Measurements from ENCODE around the gene GPC5.
A peak's percentile ranks its signal among the peaks of the same experiment; 100 is the strongest.
"Not testable (repeated sequence)": the region's sequence is repeated elsewhere in the genome, so short reads cannot be mapped to it uniquely, and the experiment has no call there.

The GPC5 gene

DNA sequence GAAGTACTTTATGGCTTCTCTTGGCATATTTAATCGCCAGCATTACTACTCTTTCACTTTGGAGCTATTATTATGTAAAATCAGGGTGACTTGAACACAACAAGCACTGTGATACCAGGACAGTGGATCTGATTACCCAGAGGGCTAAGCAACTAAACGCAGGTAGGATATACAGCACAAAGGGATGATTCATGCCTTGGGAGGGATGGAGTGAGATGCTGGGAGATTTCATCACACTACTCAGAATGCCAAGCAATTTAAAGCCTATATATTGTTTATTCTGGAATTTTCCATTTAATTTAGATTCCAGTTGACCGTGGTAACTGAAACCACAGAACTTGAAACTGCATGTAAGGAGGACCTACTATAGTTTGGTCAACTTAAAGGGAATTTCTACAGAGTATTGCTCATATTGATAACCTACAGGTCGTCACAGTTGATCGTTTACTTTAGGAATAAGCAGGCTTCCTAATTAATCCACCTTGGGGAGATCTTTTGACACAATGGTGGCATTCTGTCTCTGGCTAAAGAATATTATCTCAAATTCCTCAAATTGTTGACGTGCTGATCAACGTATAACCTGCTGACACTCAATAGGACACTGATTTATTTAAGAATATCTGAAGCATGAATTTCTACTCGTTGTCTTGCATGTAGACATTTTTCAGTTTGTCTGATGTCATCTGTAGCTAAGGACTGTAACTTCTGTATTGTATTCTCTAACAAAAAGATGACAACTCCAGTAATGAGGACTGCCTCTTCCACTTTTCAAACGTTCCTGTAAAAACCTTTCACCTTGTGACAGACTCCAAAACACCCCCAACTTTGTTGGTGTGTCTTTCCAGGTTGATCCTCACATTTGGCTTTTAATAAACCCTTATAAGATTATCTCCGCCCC is 254.2 kb downstream of the GPC5 start:
- Mint-ChIP-seq H3K4me3 (no peak overlapping the region), H3K27ac (no peak overlapping the region), H3K27me3 (no peaks in the 10 kb centered on the region), H3K9me3 (peaks cover 0 to 7% of the 10 kb centered on the region in 2 donors), H3K4me1 (no peaks in the 10 kb centered on the region)
- ATAC-seq = no peak
- DNase-seq = no peak

- Mint-ChIP-seq H3K27me3 (no peaks in the 10 kb centered on the region), H3K4me1 (no peaks in the 10 kb centered on the region), H3K9me3 (peaks cover 0 to 7% of the 10 kb centered on the region in 2 donors), H3K4me3 (no peak overlapping the region), H3K27ac (no peak overlapping the region)
- DNase-seq (no peak), ATAC-seq (no peak)
Observed at GRCh38 chr13:91655731-91656130, 257.3 kb downstream of the GPC5 start.

DNA sequence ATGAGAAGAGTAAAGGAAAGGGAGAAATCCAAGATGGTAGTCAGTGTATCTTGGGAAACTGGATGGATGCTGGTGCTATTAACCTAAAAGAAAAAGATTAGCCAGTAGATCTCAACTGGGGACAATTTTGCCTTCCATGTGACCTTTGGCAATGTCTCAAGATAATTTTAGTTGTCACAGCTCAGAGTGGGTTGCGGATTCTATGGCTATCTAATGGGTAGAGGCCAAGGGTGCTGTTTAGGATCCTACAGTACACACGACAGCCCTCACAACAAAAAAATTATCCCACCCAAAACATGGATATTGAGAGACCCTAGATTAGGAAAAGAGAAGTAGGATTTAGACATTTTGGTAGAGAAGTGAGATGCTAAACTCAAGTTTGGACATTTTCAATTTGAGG is 258.9 kb downstream of the GPC5 start:
- peaks cover 0 to 7% of the 10 kb centered on the region in 2 donors for H3K9me3 Mint-ChIP-seq
- no peak for ATAC-seq
- DNase-seq = no peak
- H3K27ac Mint-ChIP-seq = no peak overlapping the region
- H3K4me3 Mint-ChIP-seq = no peak overlapping the region
- H3K4me1 Mint-ChIP-seq = no peaks in the 10 kb centered on the region
- no peaks in the 10 kb centered on the region for H3K27me3 Mint-ChIP-seq

- Mint-ChIP-seq H3K4me3 (no peak overlapping the region), H3K27ac (no peak overlapping the region), H3K9me3 (peaks cover 0 to 7% of the 10 kb centered on the region in 2 donors), H3K27me3 (no peaks in the 10 kb centered on the region), H3K4me1 (no peaks in the 10 kb centered on the region)
- DNase-seq (no peak), ATAC-seq (no peak)
Observed at GRCh38 chr13:91659256-91660075, 261.0 kb downstream of the GPC5 start.

DNA sequence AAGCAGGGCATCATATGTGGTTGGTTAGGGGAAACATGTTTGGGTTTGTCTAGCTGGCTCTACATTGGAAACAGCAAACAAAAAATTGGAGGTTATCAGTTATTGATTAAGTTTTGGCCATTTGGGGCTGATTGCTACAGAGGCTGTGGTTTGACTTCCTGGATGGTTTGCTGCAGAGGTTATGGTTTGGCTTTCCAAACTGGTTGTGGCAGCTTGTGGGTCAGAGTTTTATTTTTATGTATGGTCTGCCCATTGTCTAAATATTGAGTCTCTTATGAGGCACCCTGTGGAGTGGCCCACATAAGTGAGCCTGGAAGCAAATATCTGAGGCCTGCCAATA is 261.6 kb downstream of the GPC5 start:
- DNase-seq = no peak
- Mint-ChIP-seq H3K27ac (no peak overlapping the region), H3K27me3 (no peaks in the 10 kb centered on the region), H3K4me1 (no peaks in the 10 kb centered on the region), H3K4me3 (no peak overlapping the region), H3K9me3 (peaks cover 0 to 7% of the 10 kb centered on the region in 2 donors)
- no peak for ATAC-seq

DNA sequence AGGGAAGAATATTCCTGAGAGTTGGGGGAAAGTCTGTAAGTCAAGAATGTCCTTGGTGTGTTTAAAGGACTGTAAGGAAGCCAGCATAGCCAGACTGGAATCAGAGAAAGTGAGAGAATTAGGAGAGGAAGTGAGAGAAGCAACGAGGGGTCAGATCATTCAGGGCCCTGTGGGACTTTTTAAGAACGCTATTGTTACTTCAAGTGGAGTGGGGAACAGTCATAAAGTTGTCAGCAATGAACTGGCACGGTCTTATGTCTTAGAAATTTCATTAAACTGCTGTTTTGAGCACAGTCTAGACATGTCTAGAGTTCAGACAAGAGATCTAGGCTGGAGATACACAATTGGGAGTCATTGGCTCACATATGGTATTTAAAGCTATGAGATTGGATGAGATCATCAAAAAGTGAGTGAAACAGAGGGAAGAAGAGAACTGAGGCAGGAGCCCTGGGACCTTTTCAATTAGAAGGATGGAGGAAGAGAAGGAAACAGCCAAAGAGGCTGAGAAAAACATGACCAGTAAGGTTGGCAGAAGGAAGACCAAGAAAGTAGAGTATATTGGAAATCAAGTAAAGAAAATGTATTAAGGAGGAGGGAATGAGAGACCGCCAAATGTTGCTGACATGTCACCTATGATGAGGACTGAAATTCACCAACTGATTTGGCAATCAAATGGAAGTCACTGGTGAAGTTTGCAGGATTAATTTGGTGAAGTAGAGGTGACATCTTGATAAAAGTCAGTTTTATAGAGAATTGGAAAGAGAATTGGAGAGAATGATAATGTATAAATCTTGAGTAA is 263.5 kb downstream of the GPC5 start:
- DNase-seq = no peak
- no peak overlapping the region for H3K4me3 Mint-ChIP-seq
- H3K27me3 Mint-ChIP-seq = no peaks in the 10 kb centered on the region
- H3K9me3 Mint-ChIP-seq = peaks cover 0 to 5% of the 10 kb centered on the region in 2 donors
- ATAC-seq = no peak
- H3K4me1 Mint-ChIP-seq = no peaks in the 10 kb centered on the region
- H3K27ac Mint-ChIP-seq = no peak overlapping the region

- no peak for DNase-seq
- Mint-ChIP-seq H3K27me3 (no peaks in the 10 kb centered on the region), H3K4me3 (no peak overlapping the region), H3K4me1 (no peaks in the 10 kb centered on the region), H3K9me3 (no peaks in the 10 kb centered on the region), H3K27ac (no peak overlapping the region)
- ATAC-seq = no peak
Observed at GRCh38 chr13:91664039-91664438, 265.6 kb downstream of the GPC5 start.

DNA sequence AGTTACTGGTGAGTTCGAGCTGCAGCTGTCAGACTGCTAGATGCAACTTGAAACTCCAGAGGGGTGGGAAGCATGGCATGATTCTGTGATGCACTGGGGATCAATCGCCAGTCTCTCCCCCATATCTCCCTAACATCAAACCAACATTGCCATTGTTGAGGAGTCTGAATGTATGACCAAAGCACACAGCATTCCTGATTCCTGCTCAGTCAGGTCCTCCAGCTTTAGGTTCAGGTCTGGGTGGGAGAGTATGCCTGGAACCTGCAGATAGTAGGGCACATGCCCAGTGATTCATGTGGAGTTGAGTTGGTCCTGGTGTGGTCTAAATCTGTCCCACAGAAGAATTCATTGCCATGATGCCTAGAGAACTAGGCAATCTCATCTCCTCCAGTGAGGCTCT is 269.1 kb downstream of the GPC5 start:
- no peak overlapping the region for H3K4me3 Mint-ChIP-seq
- DNase-seq (no peak), ATAC-seq (no peak)
- H3K27me3 Mint-ChIP-seq = no peaks in the 10 kb centered on the region
- no peaks in the 10 kb centered on the region for H3K9me3 Mint-ChIP-seq
- no peak overlapping the region for H3K27ac Mint-ChIP-seq
- no peaks in the 10 kb centered on the region for H3K4me1 Mint-ChIP-seq

DNA sequence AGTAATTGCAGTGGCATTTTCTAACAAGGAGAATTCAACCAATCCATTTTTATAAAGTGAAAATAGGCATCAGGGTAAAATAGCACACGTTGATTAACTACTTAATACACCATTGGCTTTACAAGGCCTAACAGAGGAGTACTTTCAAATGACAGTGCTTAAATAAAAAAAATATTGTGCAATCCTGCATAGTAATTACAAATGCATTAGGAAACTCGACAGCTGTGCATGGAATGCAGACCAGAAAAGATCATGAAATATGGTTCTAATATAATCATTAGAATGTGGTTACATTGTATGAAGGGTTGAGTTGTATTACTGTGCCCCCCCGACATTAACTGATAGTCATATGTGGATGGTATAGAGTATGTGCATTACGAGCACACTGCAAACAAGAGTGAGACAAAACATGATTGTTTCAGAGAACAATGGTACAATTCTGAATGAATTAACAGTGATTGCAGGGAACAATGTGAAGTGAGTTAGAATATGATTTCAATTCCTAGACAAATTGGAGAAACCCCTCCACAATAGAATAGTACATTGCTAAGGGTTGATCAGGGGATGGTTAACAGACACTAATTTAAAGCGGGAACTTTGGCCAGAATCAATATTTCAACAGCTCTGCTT is 270.6 kb downstream of the GPC5 start:
- Mint-ChIP-seq H3K4me1 (no peaks in the 10 kb centered on the region), H3K27ac (no peak overlapping the region), H3K4me3 (no peak overlapping the region), H3K9me3 (no peaks in the 10 kb centered on the region), H3K27me3 (no peaks in the 10 kb centered on the region)
- no peak for DNase-seq
- ATAC-seq = no peak

DNA sequence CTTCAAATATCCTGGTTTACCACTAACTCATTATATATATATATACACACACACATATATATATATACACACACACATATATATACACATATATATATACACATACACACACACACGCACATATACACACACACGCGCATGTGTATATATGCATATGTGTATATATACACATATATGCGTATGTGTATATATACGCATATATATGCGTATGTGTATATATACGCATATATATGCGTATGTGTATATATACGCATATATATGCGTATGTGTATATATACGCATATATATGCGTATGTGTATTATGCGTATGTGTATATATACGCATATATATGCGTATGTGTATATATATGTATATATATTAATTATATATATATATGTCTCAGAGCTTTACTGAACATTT is 275.9 kb downstream of the GPC5 start:
- ATAC-seq, H3K4me3 Mint-ChIP-seq, DNase-seq, H3K27ac Mint-ChIP-seq, H3K9me3 Mint-ChIP-seq, H3K4me1 Mint-ChIP-seq, H3K27me3 Mint-ChIP-seq: not testable (repeated sequence)

- peaks cover 6% of the 10 kb centered on the region for H3K27me3 Mint-ChIP-seq
- ATAC-seq (no peak), DNase-seq (no peak)
- H3K4me3 Mint-ChIP-seq = no peak overlapping the region
- no peaks in the 10 kb centered on the region for H3K9me3 Mint-ChIP-seq
- no peaks in the 10 kb centered on the region for H3K4me1 Mint-ChIP-seq
- peak overlapping the region in 1 of 2 donors; percentile 49 for H3K27ac Mint-ChIP-seq
Observed at GRCh38 chr13:91684746-91685145, 286.3 kb downstream of the GPC5 start.

DNA sequence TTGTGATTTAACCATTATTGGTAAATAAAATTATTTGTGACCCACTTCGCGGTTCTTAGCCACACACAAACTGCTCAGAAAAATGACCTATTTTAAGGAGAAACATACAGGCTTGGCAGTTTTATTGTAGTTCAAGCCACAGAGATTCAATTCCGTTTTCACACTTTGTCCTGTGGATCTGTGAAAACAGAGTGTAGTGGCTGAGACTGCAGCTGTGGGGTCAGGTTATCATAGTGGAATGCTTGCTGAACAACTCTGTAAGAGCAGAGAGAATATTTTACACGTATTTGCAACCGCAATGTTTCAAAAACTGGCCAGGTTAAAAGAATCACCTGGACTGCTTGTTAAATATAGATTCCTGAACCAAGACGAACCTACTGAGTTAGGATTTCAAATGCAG is 292.5 kb downstream of the GPC5 start:
- Mint-ChIP-seq H3K27ac (no peak overlapping the region), H3K4me1 (no peaks in the 10 kb centered on the region), H3K9me3 (no peaks in the 10 kb centered on the region), H3K27me3 (no peaks in the 10 kb centered on the region), H3K4me3 (no peak overlapping the region)
- no peak for DNase-seq
- ATAC-seq = no peak

- H3K27ac Mint-ChIP-seq = no peak overlapping the region
- H3K4me1 Mint-ChIP-seq = no peaks in the 10 kb centered on the region
- no peaks in the 10 kb centered on the region for H3K27me3 Mint-ChIP-seq
- ATAC-seq (no peak), DNase-seq (no peak)
- H3K9me3 Mint-ChIP-seq = no peaks in the 10 kb centered on the region
- no peak overlapping the region for H3K4me3 Mint-ChIP-seq
Observed at GRCh38 chr13:91693466-91693865, 295.0 kb downstream of the GPC5 start.

GRCh38 chr13:91698308-91698707 is 299.9 kb downstream of the GPC5 start:
- ATAC-seq (no peak), DNase-seq (no peak)
- no peaks in the 10 kb centered on the region for H3K9me3 Mint-ChIP-seq
- H3K27me3 Mint-ChIP-seq = no peaks in the 10 kb centered on the region
- H3K4me1 Mint-ChIP-seq = no peaks in the 10 kb centered on the region
- no peak overlapping the region for H3K27ac Mint-ChIP-seq
- no peak overlapping the region for H3K4me3 Mint-ChIP-seq

GRCh38 chr13:91698767-91699166 is 300.3 kb downstream of the GPC5 start:
- Mint-ChIP-seq H3K27ac (no peak overlapping the region), H3K9me3 (no peaks in the 10 kb centered on the region), H3K4me3 (no peak overlapping the region), H3K27me3 (no peaks in the 10 kb centered on the region), H3K4me1 (no peaks in the 10 kb centered on the region)
- DNase-seq = no peak
- no peak for ATAC-seq

Data from stimulated activated naive CD8-positive, alpha-beta T cell treated with anti-CD3 and anti-CD28 coated beads, Interleukin-15, amount 100 ng/mL, for 72 hours (primary cell).